GM12874 (cell line): ENCODE results near the gene CILP.

ENCODE experiments used
- CTCF ChIP-seq: IDR thresholded peaks from 2 replicates; pipeline ENCODE4 v1.5.1; 2011; ENCODE audit warnings: low read depth, mild to moderate bottlenecking, control low read depth, low read length, moderate library complexity; ENCODE audit not compliant: insufficient read depth

Gene CILP

GRCh38 chr15:65232520-65232919 is 21.2 kb upstream of the CILP start:
- TF ChIP-seq CTCF = no peak

- TF ChIP-seq CTCF = no peak
These were observed 20.0 kb upstream of the CILP start for GRCh38 chr15:65231306-65231705.

- no peak for TF ChIP-seq CTCF
These were observed 14.9 kb upstream of the CILP start for GRCh38 chr15:65226221-65226620.

- no peak for TF ChIP-seq CTCF
These were observed 12.7 kb upstream of the CILP start for GRCh38 chr15:65223996-65224395.

GRCh38 chr15:65222891-65223290 is 11.6 kb upstream of the CILP start:
- TF ChIP-seq CTCF = no peak

GRCh38 chr15:65221697-65222096 is 10.4 kb upstream of the CILP start:
- TF ChIP-seq CTCF = no peak

- TF ChIP-seq CTCF = no peak
These were observed 7.9 kb upstream of the CILP start for GRCh38 chr15:65219137-65219536.
